Coronary artery (tissue), 2 donors: Measurements from ENCODE around the gene MEPCE.
"Not testable (repeated sequence)": the region's sequence is repeated elsewhere in the genome, so short reads cannot be mapped to it uniquely, and the experiment has no call there.

ENCODE experiments used
- DNase-seq: peaks from one replicate; pipeline ENCODE4 v3.0.0-alpha.2; 2017; ENCODE audit warnings: low spot score
- H3K27ac ChIP-seq, 2 donors: fragments of 200-600 bp; sonication (generic); one replicate each; pipeline ENCODE4 v1.5.1; 2016 to 2019
- H3K4me3 ChIP-seq: fragments of 200-600 bp; sonication (generic); 2 replicates; pipeline ENCODE4 v1.5.1; 2016; ENCODE audit warnings: mild to moderate bottlenecking, moderate library complexity
- CTCF ChIP-seq: fragments of 200-600 bp; sonication (generic); IDR thresholded peaks from one replicate; pipeline ENCODE4 v1.5.1; 2019; ENCODE audit warnings: antibody characterized with exemption

MEPCE gene

DNA sequence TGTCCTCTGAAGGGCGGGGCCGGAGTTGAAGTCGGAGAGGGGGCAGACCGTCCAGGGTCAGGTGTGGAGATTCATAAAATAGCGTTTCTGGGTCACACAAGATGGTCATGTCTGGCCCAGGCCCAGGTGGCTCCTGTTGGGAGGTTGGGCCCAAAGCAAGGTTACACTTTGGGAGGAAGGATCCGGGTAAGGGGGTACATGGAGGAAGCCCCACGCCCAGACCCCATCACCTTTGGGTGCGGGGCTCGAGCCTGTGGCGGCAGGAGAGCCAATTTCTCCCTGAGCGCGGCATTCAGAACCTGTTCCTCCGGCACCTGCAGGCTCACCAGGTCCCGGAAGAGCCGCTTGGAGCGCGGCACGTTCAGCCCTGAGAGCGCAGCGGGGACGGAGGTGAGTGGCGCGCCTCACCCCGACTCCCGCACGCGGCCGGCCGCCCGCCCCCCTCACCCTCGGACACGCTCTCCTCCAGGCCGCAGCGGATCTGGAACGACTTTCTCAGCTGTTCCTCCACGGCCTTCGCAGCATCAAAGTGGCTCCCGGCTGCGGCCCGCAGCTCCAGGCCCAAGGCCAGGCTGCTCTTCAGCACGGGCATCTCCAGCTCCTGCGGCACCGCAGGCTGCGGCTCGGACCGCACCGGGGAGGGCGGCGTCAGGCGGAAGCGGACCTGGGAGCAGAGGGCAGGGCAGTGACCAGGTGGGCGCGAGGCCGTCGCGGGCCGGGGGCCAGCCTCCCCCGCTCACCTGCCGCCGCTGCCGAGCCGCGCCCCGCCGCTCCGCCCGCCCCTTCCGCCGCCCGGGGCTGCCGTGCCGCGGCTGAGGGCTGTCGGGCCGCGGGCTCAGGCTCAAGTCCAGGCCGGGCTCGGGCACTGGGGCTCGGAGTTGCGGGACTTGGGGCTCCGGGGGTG is 6.0 kb downstream of the MEPCE start:
- Histone ChIP-seq H3K27ac (peak overlapping the region; percentile 84 to 98), H3K4me3 (peak overlapping the region; percentile 96)
- TF ChIP-seq CTCF = no peak
- no peak for DNase-seq

GRCh38 chr7:100437150-100438100 is 7.8 kb downstream of the MEPCE start:
- TF ChIP-seq CTCF = no peak
- peak overlapping the region; percentile 96 for H3K4me3 ChIP-seq
- H3K27ac ChIP-seq = peak overlapping the region in 1 of 2 donors; percentile 98
- no peak for DNase-seq

DNA sequence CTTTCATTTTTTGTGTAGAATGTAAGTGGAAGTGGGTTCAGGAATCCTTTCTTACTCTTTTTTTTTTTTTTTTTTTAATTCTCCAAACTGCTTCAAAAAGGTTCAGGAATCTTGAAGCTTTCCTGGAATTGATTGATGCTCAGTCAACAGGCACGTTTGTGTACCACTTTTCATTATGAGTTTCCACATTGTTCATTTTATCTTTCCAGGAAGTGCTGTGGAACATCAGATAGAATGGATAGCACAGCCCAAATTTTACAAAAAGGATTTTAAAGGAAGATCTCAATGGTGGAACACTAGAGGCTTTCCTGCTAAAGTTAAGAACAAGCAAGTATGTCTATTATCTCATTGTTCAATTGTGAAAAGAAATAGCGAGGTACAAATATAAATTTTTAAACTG is 8.5 kb downstream of the MEPCE start:
- DNase-seq = no peak
- no peak for TF ChIP-seq CTCF
- Histone ChIP-seq H3K4me3 (no peak overlapping the region), H3K27ac (no peak overlapping the region)

- DNase-seq, H3K27ac ChIP-seq, H3K4me3 ChIP-seq: not testable (repeated sequence)
Measured at GRCh38 chr7:100438731-100439130, 9.1 kb downstream of the MEPCE start.

- not testable (repeated sequence) for H3K27ac ChIP-seq, DNase-seq, H3K4me3 ChIP-seq
Measured at GRCh38 chr7:100439244-100439643, 9.6 kb downstream of the MEPCE start.

GRCh38 chr7:100441641-100442535 is 12.3 kb downstream of the MEPCE start:
- no peak overlapping the region for H3K27ac ChIP-seq
- no peak overlapping the region for H3K4me3 ChIP-seq
- DNase-seq = no peak
- TF ChIP-seq CTCF = no peak

DNA sequence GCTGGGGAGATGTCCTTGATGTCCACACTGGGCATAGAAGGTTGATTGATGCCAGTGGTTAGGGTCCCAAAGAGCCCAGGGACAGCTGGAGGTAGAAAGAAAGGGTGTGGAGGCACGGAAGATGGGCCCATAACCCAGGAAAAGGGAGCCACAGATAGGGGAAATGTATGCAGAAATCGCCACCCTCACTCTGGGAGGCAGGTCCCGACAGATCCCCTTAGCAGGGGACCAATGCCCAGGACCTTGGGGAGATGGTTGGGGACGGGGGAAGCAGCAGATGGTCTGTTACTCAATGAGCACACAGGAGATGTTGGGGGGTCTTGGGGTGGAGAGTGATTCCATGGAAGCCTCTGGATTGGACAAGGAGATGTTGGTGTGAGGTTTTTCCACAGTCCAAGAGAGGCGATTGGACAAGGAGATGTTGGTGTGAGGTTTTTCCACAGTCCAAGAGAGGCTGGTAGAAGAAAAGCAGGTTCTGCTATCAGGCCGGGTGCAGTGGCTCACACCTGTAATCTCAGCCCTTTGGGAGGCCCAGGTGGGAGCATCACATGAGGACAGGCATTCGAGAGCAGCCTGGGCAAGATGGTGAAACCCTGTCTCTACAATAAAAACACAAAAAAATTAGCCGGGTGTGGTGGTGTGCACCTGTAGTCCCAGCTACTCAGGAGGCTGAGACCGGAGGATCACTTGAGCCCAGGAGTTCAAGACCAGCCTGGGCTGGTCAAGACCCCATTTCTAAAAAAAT is 13.6 kb downstream of the MEPCE start:
- DNase-seq = peak; percentile 40

More for the DNA sequence above, 13.6 kb downstream of the MEPCE start:
- Histone ChIP-seq H3K27ac (no peak overlapping the region), H3K4me3 (no peak overlapping the region)
- TF ChIP-seq CTCF = no peak
